ENCODE measurements around the gene SENP3. TPM values are rescaled to one million over a fixed set of nuclear protein-coding genes. Genes with fewer than 3 reads are reported as not detected.
"Not testable (repeated sequence)": the region's sequence is repeated elsewhere in the genome, so short reads cannot be mapped to it uniquely, and the experiment has no call there.

Gene SENP3
- total and polyA plus RNA-seq, 2 donors (not counting 3 experiments of a cell fraction or from before 2014, with no cell fraction given), result 63.4 to 96.5 TPM

DNA sequence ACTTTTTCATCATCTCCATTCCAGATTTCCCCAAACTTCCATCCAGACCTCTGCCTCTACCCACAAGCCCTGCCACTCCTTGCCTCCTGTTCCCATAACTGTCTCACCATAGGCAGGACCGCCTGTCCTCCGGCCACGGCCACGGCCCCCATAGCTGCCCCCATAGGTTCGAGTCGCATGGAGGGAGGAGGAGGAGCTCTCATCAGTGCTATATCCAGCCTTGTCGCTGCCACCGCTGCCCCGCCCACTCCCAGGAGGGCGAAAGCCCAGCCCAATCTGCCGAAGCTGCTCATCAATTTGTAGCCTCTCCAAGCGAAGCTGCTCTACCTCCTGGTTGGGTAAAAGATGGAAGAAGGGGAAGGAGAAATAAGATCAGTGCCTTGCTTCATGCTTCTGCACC lies 31.6 kb downstream of the SENP3 start:
- H3K79me2 ChIP-seq (ENCODE audit: control insufficient read depth, insufficient read depth, low read length), result no peaks in the 10 kb centered on the region
- H2AFZ ChIP-seq (ENCODE audit: low read depth, low read length), result no peak overlapping the region
- ChIA-PET POLR2A (no interaction called here), CTCF (interaction anchor here (0.7 to 1.2 kb wide), 2 partner anchors 8 to 23 kb away, joined by 3 read pairs; no protein-coding TSS in a partner anchor)
- no peaks in the 10 kb centered on the region for H3K9me1 ChIP-seq (replicated peaks; ENCODE audit: control insufficient read depth, extremely low read depth, insufficient read depth, low read length)
- intact Hi-C loops (cut with micrococcal nuclease) (no loop called here), dilution Hi-C loops (cut with MboI; ENCODE audit: extremely low pct_ligation_motif_present, low sequenced_read_pairs) (no loop called here)
- no peak overlapping the region for H3K4me3 ChIP-seq (replicated peaks in 1 of 3; ENCODE audit: insufficient read depth in 1 of 3, low read depth in 1 of 3, low read length in 3 of 3)
- H3K4me2 ChIP-seq (ENCODE audit: insufficient read depth, low read length), result no peak overlapping the region
- no peaks in the 10 kb centered on the region for H3K9me3 ChIP-seq (replicated peaks; ENCODE audit: control insufficient read depth, insufficient read depth, low read length)
- no peak for TF ChIP-seq JUN (IDR thresholded peaks at IDR 0.05; ENCODE audit: borderline replicate concordance, insufficient read depth, insufficient read length, low read depth)
- TF ChIP-seq EZH2 (IDR thresholded peaks at IDR 0.05; ENCODE audit: borderline replicate concordance, low read depth, low read length, severe bottlenecking), result no peak
- peaks cover 9% of the 10 kb centered on the region for H3K4me1 ChIP-seq (ENCODE audit: control insufficient read depth, extremely low read depth, insufficient read depth, low read length)
- H3K36me3 ChIP-seq (ENCODE audit: control insufficient read depth in 2 of 2, extremely low read depth in 1 of 2, insufficient read depth in 2 of 2, low read length in 2 of 2), result peaks cover 20 to 50% of the 10 kb centered on the region in 2 experiments
- BruUV-seq (replicated peaks), result no TSS peak
- no peaks in the 10 kb centered on the region for H3K27me3 ChIP-seq (ENCODE audit: control insufficient read depth in 2 of 2, insufficient read depth in 2 of 2, low read length in 2 of 2)
- no peaks in the 10 kb centered on the region for H4K20me1 ChIP-seq (replicated peaks; ENCODE audit: control insufficient read depth, extremely low read depth, insufficient read depth, low read length)
- H3K9ac ChIP-seq (replicated peaks; ENCODE audit: extremely low read depth, insufficient read depth, low read length), result no peak overlapping the region
- FAIRE-seq (no peak), DNase-seq (ENCODE audit: low read depth, low spot score) (no peak)
- no peak overlapping the region for H3K27ac ChIP-seq (ENCODE audit: insufficient read depth, low read depth, low read length)

GRCh38 chr17:7597561-7597960 lies 35.8 kb downstream of the SENP3 start:
- H3K4me2 ChIP-seq (ENCODE audit: insufficient read depth, low read length); BruUV-seq (replicated peaks); H3K27ac ChIP-seq (ENCODE audit: insufficient read depth, low read depth, low read length); FAIRE-seq; H3K9ac ChIP-seq (replicated peaks; ENCODE audit: extremely low read depth, insufficient read depth, low read length); DNase-seq (ENCODE audit: low read depth, low spot score); H4K20me1 ChIP-seq (replicated peaks; ENCODE audit: control insufficient read depth, extremely low read depth, insufficient read depth, low read length); H3K27me3 ChIP-seq (ENCODE audit: control insufficient read depth in 2 of 2, insufficient read depth in 2 of 2, low read length in 2 of 2); intact Hi-C loops (cut with micrococcal nuclease); H3K9me1 ChIP-seq (replicated peaks; ENCODE audit: control insufficient read depth, extremely low read depth, insufficient read depth, low read length); dilution Hi-C loops (cut with MboI; ENCODE audit: extremely low pct_ligation_motif_present, low sequenced_read_pairs); H3K4me3 ChIP-seq (replicated peaks in 1 of 3; ENCODE audit: insufficient read depth in 1 of 3, low read depth in 1 of 3, low read length in 3 of 3); H2AFZ ChIP-seq (ENCODE audit: low read depth, low read length); CTCF ChIA-PET; H3K4me1 ChIP-seq (ENCODE audit: control insufficient read depth, extremely low read depth, insufficient read depth, low read length); POLR2A ChIA-PET; H3K9me3 ChIP-seq (replicated peaks; ENCODE audit: control insufficient read depth, insufficient read depth, low read length); H3K79me2 ChIP-seq (ENCODE audit: control insufficient read depth, insufficient read depth, low read length): not testable (repeated sequence)
- peaks cover 18 to 54% of the 10 kb centered on the region in 2 experiments for H3K36me3 ChIP-seq (ENCODE audit: control insufficient read depth in 2 of 2, extremely low read depth in 1 of 2, insufficient read depth in 2 of 2, low read length in 2 of 2)
